22Rv1 (cell line): Measurements from ENCODE around the gene HDAC10.

Source experiments
- CTCF ChIP-seq: fragments of 450-650 bp; IDR thresholded peaks from 2 replicates; pipeline ENCODE4 v1.5.1; 2017; ENCODE audit warnings: mild to moderate bottlenecking
- ZFX ChIP-seq: fragments of 450-650 bp; IDR thresholded peaks from 2 replicates; pipeline ENCODE4 v1.6.1; 2017; ENCODE audit warnings: antibody characterized with exemption, borderline replicate concordance

- no peak for TF ChIP-seq CTCF
- no peak for TF ChIP-seq ZFX
These were observed 45.1 kb downstream of the HDAC10 start for GRCh38 chr22:50205781-50206569.
